ENCODE data around the gene GAS5. TPM values are rescaled to one million over a fixed set of nuclear protein-coding genes. Genes with fewer than 3 reads are reported as not detected.

Gene GAS5
- total RNA-seq, 1 donor from 2014 or later: 631 TPM

- H3K36me3 Mint-ChIP-seq: peaks cover 30% of the 10 kb centered on the region
- no peak for DNase-seq (ENCODE audit: low spot score in 2 of 2, unreplicated experiment in 2 of 2)
- H3K4me1 Mint-ChIP-seq: no peaks in the 10 kb centered on the region
- no peaks in the 10 kb centered on the region for H3K9me3 Mint-ChIP-seq
- peak overlapping the region; percentile 67 for H3K27ac Mint-ChIP-seq
- TF ChIP-seq CTCF (IDR thresholded peaks at IDR 0.05; ENCODE audit: unreplicated experiment): no peak
- H3K27me3 Mint-ChIP-seq (ENCODE audit: low read depth): no peaks in the 10 kb centered on the region
- no peak overlapping the region for H3K4me3 Mint-ChIP-seq
Observed at GRCh38 chr1:173853074-173853473, 14.7 kb downstream of the GAS5 start.

- no peak for TF ChIP-seq CTCF (IDR thresholded peaks at IDR 0.05; ENCODE audit: unreplicated experiment)
- Mint-ChIP-seq H3K36me3 (peaks cover 25% of the 10 kb centered on the region), H3K27ac (no peak overlapping the region), H3K27me3 (ENCODE audit: low read depth) (no peaks in the 10 kb centered on the region), H3K9me3 (no peaks in the 10 kb centered on the region), H3K4me3 (no peak overlapping the region), H3K4me1 (no peaks in the 10 kb centered on the region)
- DNase-seq (ENCODE audit: low spot score in 2 of 2, unreplicated experiment in 2 of 2): no peak
Observed at GRCh38 chr1:173852105-173852504, 15.7 kb downstream of the GAS5 start.

GRCh38 chr1:173832748-173833147, 35.0 kb downstream of the GAS5 start:
- Mint-ChIP-seq H3K4me3 (no peak overlapping the region), H3K36me3 (peaks cover 21% of the 10 kb centered on the region), H3K27me3 (ENCODE audit: low read depth) (no peaks in the 10 kb centered on the region), H3K27ac (no peak overlapping the region), H3K4me1 (peaks cover 3% of the 10 kb centered on the region), H3K9me3 (no peaks in the 10 kb centered on the region)
- TF ChIP-seq CTCF (IDR thresholded peaks at IDR 0.05; ENCODE audit: unreplicated experiment): no peak
- no peak for DNase-seq (ENCODE audit: low spot score in 2 of 2, unreplicated experiment in 2 of 2)

GRCh38 chr1:173827611-173828010, 40.2 kb downstream of the GAS5 start:
- peaks cover 22% of the 10 kb centered on the region for H3K4me1 Mint-ChIP-seq

GRCh38 chr1:173824315-173825081, 43.3 kb downstream of the GAS5 start, which contains the start of the genes CENPL and DARS2:
TSS of gene CENPL (minus strand) at chr1:173824883. CDS start at chr1:173811299, 13,584 bp downstream.
TSS of gene DARS2 (plus strand) at chr1:173824673. CDS start at chr1:173825230, 557 bp downstream.
- TF ChIP-seq CTCF (IDR thresholded peaks at IDR 0.05; ENCODE audit: unreplicated experiment): no peak
- DNase-seq (ENCODE audit: low spot score in 2 of 2, unreplicated experiment in 2 of 2): peak; percentile 76 to 89
- Mint-ChIP-seq H3K27me3 (ENCODE audit: low read depth) (no peaks in the 10 kb centered on the region), H3K27ac (peak within 1 kb of the TSS; percentile 99), H3K9me3 (no peaks in the 10 kb centered on the region), H3K4me1 (peaks cover 28% of the 10 kb centered on the region), H3K36me3 (peaks cover 5% of the 10 kb centered on the region), H3K4me3 (peak within 1 kb of the TSS; percentile 87)

More at GRCh38 chr1:173827611-173828010, 40.2 kb downstream of the GAS5 start:
- no peak for DNase-seq (ENCODE audit: low spot score in 2 of 2, unreplicated experiment in 2 of 2)
- no peaks in the 10 kb centered on the region for H3K9me3 Mint-ChIP-seq
- H3K27me3 Mint-ChIP-seq (ENCODE audit: low read depth): no peaks in the 10 kb centered on the region
- no peak for TF ChIP-seq CTCF (IDR thresholded peaks at IDR 0.05; ENCODE audit: unreplicated experiment)
- H3K36me3 Mint-ChIP-seq: peaks cover 13% of the 10 kb centered on the region
- H3K27ac Mint-ChIP-seq: no peak overlapping the region
- no peak overlapping the region for H3K4me3 Mint-ChIP-seq
